B cell (primary cell): ENCODE measurements around the gene ALKAL2. TPM values are rescaled to one million over a fixed set of nuclear protein-coding genes. Genes with fewer than 3 reads are reported as not detected.

Source experiments
- ATAC-seq: fragments of 200-7000 bp; cut with Tn5 transposase; one replicate; pipeline ENCODE4 v1.10.0; 2021; ENCODE audit warnings: low read depth, mild to moderate bottlenecking, moderate number of reproducible peaks, moderate library complexity
- CTCF ChIA-PET: fragments of 350-600 bp; sonication (Branson Sonifier 250); formaldehyde crosslinking; loops from one replicate; lab custom pipeline; 2021; ENCODE audit warnings: antibody characterized with exemption, inconsistent platforms; lab: Charles Lee
- POLR2A ChIA-PET: fragments of 350-600 bp; sonication (Branson Sonifier 250); formaldehyde crosslinking; loops from one replicate; lab custom pipeline; 2021; ENCODE audit warnings: antibody characterized with exemption; lab: Charles Lee
- DNase-seq: peaks from one replicate; pipeline ENCODE4 v3.0.0; 2013
- H2AFZ ChIP-seq: 2 replicates; pipeline ENCODE4 v1.6.1; 2012; ENCODE audit warnings: mild to moderate bottlenecking, low read depth, low read length; ENCODE audit not compliant: insufficient read depth, poor library complexity, severe bottlenecking
- H3K27ac ChIP-seq, 2 donors: 1 replicate in 1 of 2; 2 replicates in 1 of 2; pipeline ENCODE4 v1.5.1; 2012 to 2013; ENCODE audit warnings: low read length in 2 of 2, mild to moderate bottlenecking in 2 of 2, moderate library complexity in 1 of 2
- H3K27me3 ChIP-seq, 4 experiments: fragments of 200-600 bp in 1 of 4; sonication (generic) in 1 of 4; replicated peaks in 1 of 4; 1 replicate in 2 of 4; 2 replicates in 2 of 4; pipeline versions ENCODE4 v1.6.1 to v1.7.0; 2013 to 2016; ENCODE audit warnings: low read length in 3 of 4, mild to moderate bottlenecking in 2 of 4, mixed read lengths in 1 of 4, moderate library complexity in 1 of 4; ENCODE audit not compliant: insufficient read depth in 4 of 4, control insufficient read depth in 3 of 4; ENCODE audit errors: control extremely low read depth in 1 of 4
- H3K36me3 ChIP-seq, 2 experiments: replicated peaks in 1 of 2; 1 replicate in 1 of 2; 2 replicates in 1 of 2; pipeline versions ENCODE4 v1.6.1 to v1.7.1; 2013; ENCODE audit warnings: low read length in 1 of 2; ENCODE audit not compliant: insufficient read depth in 2 of 2, control insufficient read depth in 1 of 2; ENCODE audit errors: control extremely low read depth in 1 of 2, extremely low read depth in 1 of 2
- H3K4me1 ChIP-seq, 2 donors: fragments of 200-600 bp in 1 of 2; sonication (generic) in 1 of 2; 1 replicate in 1 of 2; 2 replicates in 1 of 2; pipeline versions ENCODE4 v1.5.1 to v1.6.1; 2013 to 2017; ENCODE audit warnings: low read length in 2 of 2; ENCODE audit not compliant: control insufficient read depth in 2 of 2, insufficient read depth in 2 of 2
- H3K4me2 ChIP-seq: replicated peaks from 2 replicates; pipeline ENCODE3; 2012; ENCODE audit warnings: mild to moderate bottlenecking, low read depth, low read length; ENCODE audit not compliant: poor library complexity, severe bottlenecking
- H3K4me3 ChIP-seq, 5 experiments: fragments of 200-600 bp in 1 of 5; sonication (generic) in 1 of 5; 1 replicate in 3 of 5; 2 replicates in 2 of 5; pipeline versions ENCODE4 v1.5.1 to v1.7.0; 2011 to 2016; ENCODE audit warnings: low read length in 4 of 5, mild to moderate bottlenecking in 4 of 5, low read depth in 2 of 5, control low read depth in 1 of 5, moderate library complexity in 1 of 5; ENCODE audit not compliant: insufficient read depth in 1 of 5; ENCODE audit errors: control extremely low read depth in 1 of 5, extremely low read depth in 1 of 5
- H3K79me2 ChIP-seq: fragments of 200-600 bp; sonication (generic); one replicate; pipeline ENCODE4 v1.6.0; 2016; ENCODE audit warnings: low read length; ENCODE audit not compliant: control insufficient read depth, insufficient read depth
- H3K9ac ChIP-seq: fragments of 200-600 bp; sonication (generic); 2 replicates; pipeline ENCODE4 v1.6.1; 2017; ENCODE audit warnings: mild to moderate bottlenecking, low read length, moderate library complexity
- H3K9me3 ChIP-seq, 3 donors: one replicate each; pipeline versions ENCODE4 v1.6.1 to v1.7.1; 2013; ENCODE audit warnings: low read length in 2 of 3; ENCODE audit not compliant: control insufficient read depth in 2 of 3, insufficient read depth in 1 of 3; ENCODE audit errors: control extremely low read depth in 1 of 3
- H4K20me1 ChIP-seq: 2 replicates; pipeline ENCODE4 v1.6.0; 2012; ENCODE audit warnings: mild to moderate bottlenecking, low read length; ENCODE audit not compliant: insufficient read depth, control insufficient read depth, poor library complexity, severe bottlenecking
- H3K27ac Mint-ChIP-seq: one replicate; pipeline ENCODE4 v1.8.0; 2021; ENCODE audit warnings: mixed read lengths
- H3K27me3 Mint-ChIP-seq: one replicate; pipeline ENCODE4 v1.8.0; 2021; ENCODE audit warnings: mixed read lengths
- H3K4me1 Mint-ChIP-seq: one replicate; pipeline ENCODE4 v1.8.0; 2021; ENCODE audit warnings: mixed read lengths
- H3K4me3 Mint-ChIP-seq: one replicate; pipeline ENCODE4 v1.8.0; 2021; ENCODE audit warnings: mixed read lengths
- H3K9me3 Mint-ChIP-seq: one replicate; pipeline ENCODE4 v1.8.0; 2022; ENCODE audit warnings: mixed read lengths; ENCODE audit not compliant: insufficient read depth
- EZH2 ChIP-seq: IDR thresholded peaks from 2 replicates; pipeline ENCODE4 v1.6.1; 2012; ENCODE audit warnings: borderline replicate concordance, low read depth, mild to moderate bottlenecking, moderate library complexity, low read length; ENCODE audit not compliant: insufficient read depth, poor library complexity, severe bottlenecking
- WGBS: methylation state at CpG from one replicate; pipeline ENCODE4 v1.1.5; 2013; ENCODE audit warnings: missing lambda C conversion rate; ENCODE audit not compliant: insufficient coverage; 5-methylcytosine and 5-hydroxymethylcytosine counted together
- intact Hi-C: fragments of 100-400 bp; cut with micrococcal nuclease; formaldehyde crosslinking; loops from one replicate; pipeline ENCODE4 v1.10.0; 2022
- polyA plus RNA-seq: library from polyadenylated mRNA; depleted of rRNA; stranded (reverse); fragments of >200 nt; gene quantifications from 2 replicates; pipeline ENCODE4 v1.2.3, GENCODE V29; 2012
- total RNA-seq, 2 donors: library from RNA; stranded (reverse); fragments of 120-200 nt in 1 of 2; gene quantifications; 1 replicate in 1 of 2; 2 replicates in 1 of 2; pipeline versions ENCODE4 v1.2.3 to v1.2.4, GENCODE V29; 2013 to 2022
- TF ChIP-seq, protein P1 (sequence below): fragments of 200-600 bp; IDR thresholded peaks from one replicate; pipeline ENCODE4 v1.8.0; 2022; ENCODE audit warnings: antibody characterized with exemption, mild to moderate bottlenecking

ALKAL2 gene
- total and polyA plus RNA-seq, 2 donors (not counting 1 experiment from before 2014, with no cell fraction given): 0.79 to 5.3 TPM

- Histone ChIP-seq H4K20me1 (no peaks in the 10 kb centered on the region), H3K4me2 (no peak overlapping the region), H2AFZ (no peak overlapping the region), H3K4me1 (no peaks in the 10 kb centered on the region), H3K27ac (no peak overlapping the region), H3K36me3 (peaks cover 4 to 17% of the 10 kb centered on the region in 2 experiments), H3K4me3 (no peak overlapping the region), H3K9ac (no peak overlapping the region), H3K27me3 (no peaks in the 10 kb centered on the region), H3K9me3 (no peaks in the 10 kb centered on the region), H3K79me2 (no peaks in the 10 kb centered on the region)
- peaks cover 1% of the 10 kb centered on the region for H3K9me3 Mint-ChIP-seq
- TF ChIP-seq, protein P1, sequence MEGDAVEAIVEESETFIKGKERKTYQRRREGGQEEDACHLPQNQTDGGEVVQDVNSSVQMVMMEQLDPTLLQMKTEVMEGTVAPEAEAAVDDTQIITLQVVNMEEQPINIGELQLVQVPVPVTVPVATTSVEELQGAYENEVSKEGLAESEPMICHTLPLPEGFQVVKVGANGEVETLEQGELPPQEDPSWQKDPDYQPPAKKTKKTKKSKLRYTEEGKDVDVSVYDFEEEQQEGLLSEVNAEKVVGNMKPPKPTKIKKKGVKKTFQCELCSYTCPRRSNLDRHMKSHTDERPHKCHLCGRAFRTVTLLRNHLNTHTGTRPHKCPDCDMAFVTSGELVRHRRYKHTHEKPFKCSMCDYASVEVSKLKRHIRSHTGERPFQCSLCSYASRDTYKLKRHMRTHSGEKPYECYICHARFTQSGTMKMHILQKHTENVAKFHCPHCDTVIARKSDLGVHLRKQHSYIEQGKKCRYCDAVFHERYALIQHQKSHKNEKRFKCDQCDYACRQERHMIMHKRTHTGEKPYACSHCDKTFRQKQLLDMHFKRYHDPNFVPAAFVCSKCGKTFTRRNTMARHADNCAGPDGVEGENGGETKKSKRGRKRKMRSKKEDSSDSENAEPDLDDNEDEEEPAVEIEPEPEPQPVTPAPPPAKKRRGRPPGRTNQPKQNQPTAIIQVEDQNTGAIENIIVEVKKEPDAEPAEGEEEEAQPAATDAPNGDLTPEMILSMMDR: no peak
- TF ChIP-seq EZH2: no peak
- H3K4me1 Mint-ChIP-seq: no peaks in the 10 kb centered on the region
- no peaks in the 10 kb centered on the region for H3K27me3 Mint-ChIP-seq
- intact Hi-C loops: no loop called here
- ChIA-PET POLR2A (no interaction called here), CTCF (interaction anchor here (0.8 to 3.0 kb wide), 2 partner anchors 9 to 52 kb away, joined by 3 to 11 read pairs; no protein-coding TSS in a partner anchor)
- no peak overlapping the region for H3K27ac Mint-ChIP-seq
- ATAC-seq (no peak), DNase-seq (no peak)
- H3K4me3 Mint-ChIP-seq: no peak overlapping the region
- 98% methylated on average over 4 of the region's 5 CpGs for WGBS
These were observed 49.0 kb downstream of the ALKAL2 start for GRCh38 chr2:238869-239268.

DNA sequence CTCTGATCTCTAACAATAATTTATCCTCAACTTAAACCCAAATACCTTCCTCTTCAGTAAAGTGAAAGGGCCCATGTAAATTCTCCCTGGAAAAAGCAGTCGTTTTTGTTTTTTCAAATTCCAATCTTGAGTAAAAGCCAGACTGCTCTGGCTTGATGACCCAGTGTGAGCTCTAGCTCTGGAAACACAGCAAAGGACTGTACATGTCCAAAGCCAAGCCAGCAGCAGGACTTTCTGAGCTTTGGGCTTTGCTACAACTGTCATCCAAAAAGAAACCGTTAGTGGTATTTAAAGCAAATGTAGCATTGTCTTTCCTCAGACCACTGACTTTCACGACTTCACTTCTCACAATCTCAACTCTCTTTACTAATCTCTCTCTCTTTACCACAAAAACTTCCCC, 49.5 kb downstream of the ALKAL2 start:
- CTCF ChIA-PET: interaction anchor here (0.8 to 3.0 kb wide), 2 partner anchors 9 to 52 kb away, joined by 3 to 11 read pairs; no protein-coding TSS in a partner anchor
- no peak overlapping the region for H3K4me3 Mint-ChIP-seq
- 89% methylated on average over 2 of the region's 3 CpGs for WGBS

More for the DNA sequence above, 49.5 kb downstream of the ALKAL2 start:
- Histone ChIP-seq H3K36me3 (peaks cover 3 to 13% of the 10 kb centered on the region in 2 experiments), H3K4me1 (no peaks in the 10 kb centered on the region), H3K4me3 (no peak overlapping the region), H3K9me3 (no peaks in the 10 kb centered on the region), H3K27ac (no peak overlapping the region), H2AFZ (no peak overlapping the region), H4K20me1 (no peaks in the 10 kb centered on the region), H3K9ac (no peak overlapping the region), H3K4me2 (no peak overlapping the region), H3K27me3 (no peaks in the 10 kb centered on the region), H3K79me2 (no peaks in the 10 kb centered on the region)
- H3K27ac Mint-ChIP-seq: no peak overlapping the region
- DNase-seq: no peak
- H3K27me3 Mint-ChIP-seq: no peaks in the 10 kb centered on the region
- TF ChIP-seq, protein P1: no peak
- TF ChIP-seq EZH2: no peak
- ATAC-seq: no peak
- POLR2A ChIA-PET: no interaction called here
- H3K4me1 Mint-ChIP-seq: no peaks in the 10 kb centered on the region
- intact Hi-C loops: no loop called here
- H3K9me3 Mint-ChIP-seq: peaks cover 1% of the 10 kb centered on the region
